SU-DHL-6 (cell line): ENCODE data around the gene ZBTB21.

Experiments used
- H2AFZ ChIP-seq: fragments of 200-600 bp; sonication (generic); 2 replicates; pipeline ENCODE4 v1.6.1; 2014; ENCODE audit warnings: low read depth, mild to moderate bottlenecking, moderate library complexity, mixed read lengths, antibody characterized with exemption, low read length; ENCODE audit not compliant: severe bottlenecking
- H3F3A ChIP-seq: fragments of 200-600 bp; shearing (Covaris generic); 2 replicates; pipeline ENCODE4 v1.6.0; 2016; ENCODE audit warnings: antibody characterized with exemption, mild to moderate bottlenecking; ENCODE audit not compliant: insufficient read depth
- H3K27ac ChIP-seq: fragments of 200-600 bp; sonication (generic); 2 replicates; pipeline ENCODE4 v1.5.1; 2016; ENCODE audit warnings: low read depth, mild to moderate bottlenecking, low read length, moderate library complexity, mixed read lengths
- H3K27me3 ChIP-seq: fragments of 200-600 bp; sonication (generic), shearing (Covaris generic); 2 replicates; pipeline ENCODE4 v1.6.0; 2014; ENCODE audit warnings: mild to moderate bottlenecking, low read length
- H3K36me3 ChIP-seq: fragments of 200-600 bp; sonication (generic); 2 replicates; pipeline ENCODE4 v1.6.1; 2014; ENCODE audit warnings: mild to moderate bottlenecking, low read length, mixed read lengths
- H3K4me2 ChIP-seq: fragments of 300-600, 200-600 bp; shearing (Covaris generic), sonication (generic); 2 replicates; pipeline ENCODE4 v1.6.0; 2014; ENCODE audit warnings: low read length, low read depth, mild to moderate bottlenecking; ENCODE audit not compliant: poor library complexity, severe bottlenecking
- H3K4me3 ChIP-seq: fragments of 200-600 bp; sonication (generic); 2 replicates; pipeline ENCODE4 v1.5.1; 2014; ENCODE audit warnings: antibody characterized with exemption, low read length, mild to moderate bottlenecking, mixed read lengths; ENCODE audit not compliant: insufficient read depth, poor library complexity, severe bottlenecking
- H3K79me2 ChIP-seq: fragments of 200-600 bp; sonication (generic); 2 replicates; pipeline ENCODE4 v1.6.1; 2014; ENCODE audit warnings: mild to moderate bottlenecking, low read length, moderate library complexity; ENCODE audit not compliant: insufficient read depth
- H3K9ac ChIP-seq: fragments of 200-600 bp; sonication (generic); 2 replicates; pipeline ENCODE4 v1.7.0; 2014; ENCODE audit warnings: mild to moderate bottlenecking, low read length
- H3K9me2 ChIP-seq: fragments of 200-600 bp; sonication (generic); replicated peaks from 2 replicates; pipeline ENCODE4 v1.6.1; 2014; ENCODE audit warnings: low read length; ENCODE audit not compliant: insufficient read depth
- H3K9me3 ChIP-seq: fragments of 200-600 bp; sonication (generic); 2 replicates; pipeline ENCODE4 v1.6.1; 2014; ENCODE audit warnings: low read length, mixed read lengths; ENCODE audit not compliant: insufficient read depth
- H4K20me1 ChIP-seq: fragments of 200-600 bp; sonication (generic); 2 replicates; pipeline ENCODE4 v1.6.1; 2014; ENCODE audit warnings: low read depth, mild to moderate bottlenecking, antibody characterized with exemption, low read length, moderate library complexity, mixed read lengths
- CTCF ChIP-seq: fragments of 200-600 bp; sonication (generic); IDR thresholded peaks from one replicate; pipeline ENCODE4 v1.5.1; 2017; ENCODE audit warnings: antibody characterized with exemption, mild to moderate bottlenecking, low read length, moderate library complexity; ENCODE audit not compliant: insufficient read depth, poor library complexity, severe bottlenecking
- EZH2phosphoT487 ChIP-seq: fragments of 200-600 bp; sonication (generic), shearing (Covaris generic); conservative IDR thresholded peaks from 2 replicates; pipeline ENCODE4 v1.6.1; 2018; ENCODE audit warnings: mild to moderate bottlenecking, antibody characterized with exemption, low read length, moderate library complexity, mixed read lengths

Gene ZBTB21

GRCh38 chr21:41985662-41986416 is 24.3 kb downstream of the ZBTB21 start:
- Histone ChIP-seq H3K79me2 (no peaks in the 10 kb centered on the region), H4K20me1 (no peaks in the 10 kb centered on the region), H3K4me2 (no peak overlapping the region), H3F3A (no peaks in the 10 kb centered on the region), H3K9ac (no peak overlapping the region), H2AFZ (no peak overlapping the region), H3K27me3 (no peaks in the 10 kb centered on the region), H3K4me3 (no peak overlapping the region), H3K9me2 (no peaks in the 10 kb centered on the region), H3K27ac (no peak overlapping the region), H3K9me3 (no peaks in the 10 kb centered on the region), H3K36me3 (no peaks in the 10 kb centered on the region)
- TF ChIP-seq CTCF (no peak), EZH2phosphoT487 (no peak)

GRCh38 chr21:41983229-41983628 is 26.9 kb downstream of the ZBTB21 start:
- H3K27me3 ChIP-seq, result no peaks in the 10 kb centered on the region
- H3K36me3 ChIP-seq, result no peaks in the 10 kb centered on the region
- no peak for TF ChIP-seq CTCF
- no peak for TF ChIP-seq EZH2phosphoT487
- no peaks in the 10 kb centered on the region for H4K20me1 ChIP-seq
- no peaks in the 10 kb centered on the region for H3F3A ChIP-seq
- H2AFZ ChIP-seq, result no peak overlapping the region
- no peak overlapping the region for H3K4me3 ChIP-seq
- H3K27ac ChIP-seq, result no peak overlapping the region
- H3K4me2 ChIP-seq, result no peak overlapping the region
- H3K79me2 ChIP-seq, result no peaks in the 10 kb centered on the region
- no peaks in the 10 kb centered on the region for H3K9me2 ChIP-seq
- peaks cover 6% of the 10 kb centered on the region; the same call in 1 of the 2 replicates for H3K9me3 ChIP-seq
- no peak overlapping the region for H3K9ac ChIP-seq

GRCh38 chr21:41980561-41980960 is 29.6 kb downstream of the ZBTB21 start:
- no peak overlapping the region for H2AFZ ChIP-seq

More at GRCh38 chr21:41980561-41980960, 29.6 kb downstream of the ZBTB21 start:
- Histone ChIP-seq H3K27ac (no peak overlapping the region), H3K36me3 (no peaks in the 10 kb centered on the region), H3K9me3 (peaks cover 6% of the 10 kb centered on the region; the same call in 1 of the 2 replicates), H3K9me2 (no peaks in the 10 kb centered on the region), H3K79me2 (no peaks in the 10 kb centered on the region), H3F3A (no peaks in the 10 kb centered on the region), H3K27me3 (no peaks in the 10 kb centered on the region), H4K20me1 (no peaks in the 10 kb centered on the region), H3K4me2 (no peak overlapping the region), H3K4me3 (no peak overlapping the region), H3K9ac (no peak overlapping the region)
- TF ChIP-seq EZH2phosphoT487 (no peak), CTCF (no peak)
